HG03025 (cell line): ENCODE measurements around the gene TTBK2.
A peak's percentile ranks its signal among the peaks of the same experiment; 100 is the strongest.
"Not testable (repeated sequence)": the region's sequence is repeated elsewhere in the genome, so short reads cannot be mapped to it uniquely, and the experiment has no call there.

Source experiments
- ATAC-seq: cut with Tn5 transposase; IDR thresholded peaks from one replicate; pipeline ENCODE4 v1.9.1; 2021; ENCODE audit warnings: mild to moderate bottlenecking, moderate library complexity; ENCODE audit not compliant: unreplicated experiment, low FRiP score

TTBK2 gene

DNA sequence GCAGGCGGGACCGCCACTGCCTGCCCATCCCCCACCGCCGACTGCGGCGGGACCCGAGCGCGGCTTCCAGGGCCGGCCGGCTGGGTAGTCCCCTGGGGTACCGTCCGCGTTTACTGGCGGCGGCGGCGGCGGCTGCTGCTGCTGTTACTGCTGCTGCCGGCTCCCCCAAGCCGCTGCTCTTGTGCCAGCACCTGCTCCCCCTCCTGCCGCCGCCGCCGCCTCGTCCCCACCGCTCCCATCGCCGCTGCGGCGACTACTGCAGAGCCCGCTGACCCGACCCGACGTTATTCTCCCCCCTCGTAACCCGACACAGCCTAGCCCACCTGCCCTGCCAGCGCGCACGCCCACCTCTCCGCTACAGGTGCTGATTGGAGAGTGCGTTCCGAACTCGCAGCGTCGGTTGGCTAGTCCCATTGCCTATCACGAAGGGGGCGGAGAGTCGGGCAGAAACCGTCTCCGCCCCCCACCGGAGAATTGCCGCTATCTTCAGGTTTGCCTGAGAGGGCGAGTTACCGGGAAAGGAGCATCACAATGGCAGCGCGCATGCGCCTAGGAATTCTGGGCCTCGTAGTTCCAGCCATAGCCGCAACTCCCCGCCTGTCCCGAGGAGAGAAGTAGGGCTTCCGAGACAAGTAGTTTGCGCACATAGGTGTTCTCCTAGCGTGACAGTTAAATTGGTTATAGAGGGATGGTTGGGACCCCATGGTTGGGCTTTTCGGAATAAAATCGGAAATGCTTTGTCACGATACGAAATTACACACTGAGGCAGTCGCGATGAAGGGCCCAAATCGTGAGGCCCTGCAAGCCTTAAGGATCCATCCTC is at the start of gene TTBK2:
TTBK2 (minus strand) TSS at position 260 of the 823 bp plus-strand sequence. CDS start 42,161 bp downstream, outside the sequence.
- peak; percentile 93 for ATAC-seq

DNA sequence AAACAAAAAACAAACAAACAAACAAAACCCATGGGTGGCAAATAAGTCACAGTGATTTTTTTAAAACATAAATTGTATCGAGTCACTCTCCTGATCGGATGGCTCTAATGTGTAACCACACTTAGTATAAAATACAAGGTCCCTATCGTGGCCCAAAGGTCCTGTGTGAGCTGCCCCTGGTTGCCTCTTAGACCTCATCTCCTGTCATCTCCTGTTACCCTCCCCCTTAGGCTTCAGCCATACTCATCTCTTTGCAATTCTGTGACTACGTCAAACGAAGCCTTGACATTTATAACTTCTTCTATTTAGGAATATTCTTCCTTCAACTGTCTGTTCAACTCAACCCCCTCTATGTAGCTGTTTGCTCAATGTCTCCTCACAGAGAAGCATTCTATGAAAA is 43.9 kb upstream of the TTBK2 start:
- no peak for ATAC-seq

DNA sequence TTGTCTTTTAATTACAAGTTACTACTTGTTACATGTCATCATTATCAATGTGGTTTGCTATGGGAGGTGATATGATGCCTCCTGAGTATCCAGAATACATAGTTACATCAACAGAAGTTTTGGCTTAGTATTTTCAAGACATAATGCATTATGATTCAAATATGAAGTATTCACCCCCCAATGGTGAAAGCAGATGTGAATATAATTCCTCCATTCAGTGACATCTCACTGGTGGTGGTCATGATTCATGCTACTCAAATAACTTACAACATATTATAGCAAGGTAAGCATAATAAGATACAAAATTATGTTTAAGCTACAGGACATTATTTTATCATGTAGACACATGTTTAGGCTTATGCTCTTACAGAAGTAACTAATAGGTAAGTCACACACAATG is 34.9 kb upstream of the TTBK2 start:
- ATAC-seq: no peak

GRCh38 chr15:42954291-42954690 is 33.7 kb upstream of the TTBK2 start:
- ATAC-seq: no peak

DNA sequence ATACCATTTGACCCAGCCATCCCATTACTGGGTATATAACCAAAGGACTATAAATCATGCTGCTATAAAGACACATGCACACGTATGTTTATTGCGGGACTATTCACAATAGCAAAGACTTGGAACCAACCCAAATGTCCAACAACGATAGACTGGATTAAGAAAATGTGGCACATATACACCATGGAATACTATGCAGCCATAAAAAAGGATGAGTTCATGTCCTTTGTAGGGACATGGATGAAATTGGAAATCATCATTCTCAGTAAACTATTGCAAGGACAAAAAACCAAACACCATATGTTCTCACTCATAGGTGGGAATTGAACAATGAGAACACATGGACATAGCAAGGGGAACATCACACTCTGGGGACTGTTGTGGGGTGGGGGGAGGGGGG is 28.3 kb upstream of the TTBK2 start:
- ATAC-seq: not testable (repeated sequence)

- ATAC-seq: no peak
Measured at GRCh38 chr15:42940527-42940926, 19.9 kb upstream of the TTBK2 start.

DNA sequence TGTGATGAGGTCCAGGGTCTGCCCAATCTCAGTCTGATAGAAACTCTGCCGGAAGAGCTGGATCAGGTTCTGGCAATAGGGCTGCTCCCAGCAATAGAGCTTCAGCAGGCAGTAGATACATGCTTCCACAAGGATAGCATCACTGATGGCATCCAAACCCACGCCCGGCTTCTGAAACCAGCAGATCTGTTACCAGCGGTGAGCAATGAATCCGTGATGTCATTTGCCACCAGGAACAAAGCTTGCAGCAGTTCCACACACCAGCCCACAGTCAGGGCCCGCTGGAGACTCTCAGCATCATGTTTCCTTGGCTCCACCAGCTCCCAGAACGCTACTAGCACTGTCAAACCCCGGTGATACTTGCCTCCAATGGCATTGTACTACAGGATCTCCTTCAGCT is 19.3 kb upstream of the TTBK2 start:
- no peak for ATAC-seq

DNA sequence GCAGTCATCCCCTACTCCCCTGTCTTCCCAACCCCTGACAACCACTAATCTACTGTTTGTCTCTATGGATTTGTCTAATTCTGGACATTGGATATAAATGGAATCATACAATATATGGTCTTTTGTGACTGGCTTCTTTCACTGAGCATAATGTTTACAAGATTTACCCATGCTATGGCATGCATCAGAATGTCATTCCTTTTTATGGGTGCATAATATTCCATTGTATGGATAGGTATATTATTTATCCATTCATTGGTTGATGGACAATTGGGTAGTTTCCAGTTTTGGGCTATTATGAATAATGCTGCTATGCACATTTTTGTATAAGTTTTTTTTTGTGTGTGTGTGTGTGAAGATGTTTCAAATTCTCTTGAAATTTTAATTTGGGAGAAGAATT is 16.6 kb upstream of the TTBK2 start:
- ATAC-seq: no peak

DNA sequence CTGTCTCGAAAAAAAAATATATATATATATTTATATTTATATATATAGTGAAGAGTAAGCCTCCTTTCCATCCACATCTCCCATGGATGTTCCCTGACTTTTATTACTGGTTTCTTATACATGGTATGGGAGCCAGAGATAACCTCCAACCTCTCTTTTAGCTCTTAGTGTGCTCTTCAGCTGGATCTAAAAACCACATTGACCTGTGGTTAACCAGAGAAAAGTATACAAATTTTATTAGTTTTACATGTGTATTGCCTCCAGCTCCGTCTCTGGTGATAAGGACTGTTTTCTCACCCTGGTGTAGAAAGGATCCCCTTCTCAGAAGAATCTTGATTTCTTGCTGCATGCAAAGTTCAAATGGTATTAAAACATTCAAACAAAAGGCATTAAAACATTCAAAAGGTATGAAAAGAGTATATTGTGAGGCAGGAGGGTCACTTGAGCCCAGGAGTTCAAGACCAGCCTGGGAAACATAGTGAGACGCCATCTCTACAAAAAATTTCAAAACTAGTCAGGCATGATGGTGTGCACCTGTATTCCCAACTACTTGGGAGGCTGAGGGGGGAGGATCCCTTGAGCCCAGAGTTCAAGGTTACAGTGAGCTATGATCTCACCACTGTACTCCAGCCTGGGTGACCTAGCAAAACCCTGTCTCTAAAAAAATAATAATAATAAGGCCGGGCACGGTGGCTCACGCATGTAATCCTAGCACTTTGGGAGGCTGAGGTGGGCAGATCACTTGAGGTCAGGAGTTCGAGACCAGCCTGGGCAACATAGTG is 13.5 kb upstream of the TTBK2 start:
- no peak for ATAC-seq

DNA sequence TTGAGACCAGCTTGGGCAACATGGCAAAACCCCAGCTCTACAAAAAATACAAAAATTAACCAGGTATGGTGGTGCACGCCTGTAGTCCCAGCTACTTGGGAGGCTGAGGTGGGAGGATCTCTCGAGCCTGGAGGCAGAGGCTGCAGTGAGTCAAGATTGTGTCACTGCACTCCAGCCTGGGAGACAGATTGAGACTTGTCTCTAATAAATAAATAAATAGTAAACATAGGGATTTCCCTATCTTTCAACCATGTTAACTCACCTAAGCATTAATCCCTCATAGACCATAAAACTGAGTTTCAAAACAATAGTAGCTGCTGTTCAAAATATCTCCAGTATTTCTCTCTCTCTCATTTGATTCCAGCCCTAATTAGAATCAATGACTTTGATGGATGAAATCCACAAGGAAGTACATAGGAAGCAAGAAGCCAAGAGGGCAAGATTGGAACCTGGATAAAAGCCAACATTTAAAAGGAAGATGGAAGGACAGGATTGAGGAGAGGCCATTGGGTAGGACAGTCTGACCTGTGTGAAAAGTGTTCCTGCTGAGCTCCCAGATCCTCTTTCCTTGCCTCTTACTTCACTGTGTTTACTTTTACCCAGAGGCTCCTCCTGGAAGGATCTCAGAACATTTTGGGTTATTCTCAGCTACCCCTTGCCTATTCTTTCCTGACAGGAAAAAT is 12.4 kb upstream of the TTBK2 start:
- no peak for ATAC-seq

DNA sequence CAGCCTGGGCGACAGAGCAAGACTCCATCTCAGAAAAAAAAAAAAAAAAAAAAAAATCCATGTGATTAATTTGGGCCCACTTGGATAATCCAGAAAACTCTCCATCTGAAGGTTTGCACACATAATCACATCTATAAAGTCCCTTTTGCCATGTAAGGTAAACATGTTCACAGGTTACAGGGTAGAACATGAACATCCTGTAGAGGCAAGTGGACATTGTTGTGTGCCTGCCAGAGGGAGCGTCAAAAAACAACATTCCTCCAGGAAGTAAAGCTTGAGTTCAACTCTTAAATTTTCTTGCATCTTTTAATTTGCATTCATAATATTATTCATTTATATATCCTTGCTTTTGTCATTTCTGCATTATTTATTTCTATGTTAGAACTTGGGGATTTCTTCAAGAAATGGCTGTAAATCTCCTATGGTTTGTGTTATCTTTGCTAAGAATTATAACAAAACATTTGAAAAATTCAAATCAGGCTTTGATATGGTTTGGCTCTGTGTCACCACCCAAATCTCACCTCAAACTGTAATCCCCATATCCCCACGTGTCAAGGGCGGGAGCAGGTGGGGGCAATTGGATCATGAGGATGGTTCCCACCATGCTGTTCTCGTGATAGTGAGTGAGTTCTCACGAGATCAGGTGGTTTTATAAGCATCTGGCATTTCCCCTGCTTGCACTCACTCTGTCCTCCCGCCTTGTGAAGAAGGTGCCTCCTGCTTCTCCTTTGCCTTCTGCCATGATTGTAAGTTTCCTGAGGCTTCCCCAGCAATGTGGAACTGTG is 11.3 kb upstream of the TTBK2 start:
- no peak for ATAC-seq

- no peak for ATAC-seq
Measured at GRCh38 chr15:42929306-42929848, 8.8 kb upstream of the TTBK2 start.

DNA sequence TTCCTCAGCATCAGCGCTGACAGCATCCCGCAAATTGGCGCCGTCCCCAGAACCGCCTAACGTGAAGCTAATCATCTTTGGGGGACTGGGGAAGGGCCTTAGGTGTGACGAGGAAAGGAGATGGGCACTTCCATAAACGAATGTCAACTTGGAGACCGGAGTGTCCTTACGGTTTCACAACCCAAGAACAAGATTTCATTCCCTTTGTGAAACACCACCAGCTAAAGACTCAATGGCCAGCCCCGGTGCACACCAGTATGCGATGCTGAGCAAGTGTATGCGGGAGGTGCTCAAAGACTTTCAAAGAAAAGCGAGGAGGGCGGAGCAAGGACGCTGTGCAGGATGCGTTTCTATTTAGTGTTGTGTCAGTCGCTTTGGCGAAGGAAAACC is 759 bp upstream of the TTBK2 start:
- no peak for ATAC-seq

DNA sequence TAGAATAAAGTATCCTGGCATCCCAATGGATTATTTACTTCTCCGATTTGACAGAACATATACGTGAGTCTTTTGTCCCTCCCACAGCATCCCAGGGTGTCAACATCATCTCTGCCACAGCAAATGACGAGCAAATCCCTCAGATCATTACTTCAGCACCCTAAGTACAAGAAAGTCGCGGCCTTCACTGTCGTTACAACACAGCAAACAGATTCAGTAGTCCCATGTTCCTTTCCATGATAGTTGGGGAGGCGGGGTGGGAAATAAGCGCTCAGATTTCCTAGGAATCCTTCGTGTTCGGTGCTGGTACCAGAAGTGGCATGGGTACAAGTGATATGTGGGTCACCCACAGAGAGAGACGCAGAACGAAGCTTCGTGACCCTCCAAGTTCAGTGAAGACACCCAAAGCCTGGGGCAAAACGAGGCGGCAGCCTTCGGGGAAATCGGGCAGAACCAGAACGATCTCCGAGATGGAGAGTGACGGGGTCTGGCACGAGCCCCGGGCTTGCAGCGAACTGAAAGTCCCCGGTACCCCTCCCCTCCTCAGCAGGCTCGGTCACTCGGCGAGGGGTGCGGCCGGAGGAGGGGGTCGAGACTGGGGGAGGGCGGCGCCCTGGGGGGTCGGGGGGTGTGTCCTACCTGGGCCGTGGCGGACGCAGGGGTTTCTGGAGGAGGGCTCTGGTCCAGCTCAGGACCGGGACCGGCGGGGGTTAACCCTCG is 619 bp downstream of the TTBK2 start:
- ATAC-seq: peak; percentile 31

DNA sequence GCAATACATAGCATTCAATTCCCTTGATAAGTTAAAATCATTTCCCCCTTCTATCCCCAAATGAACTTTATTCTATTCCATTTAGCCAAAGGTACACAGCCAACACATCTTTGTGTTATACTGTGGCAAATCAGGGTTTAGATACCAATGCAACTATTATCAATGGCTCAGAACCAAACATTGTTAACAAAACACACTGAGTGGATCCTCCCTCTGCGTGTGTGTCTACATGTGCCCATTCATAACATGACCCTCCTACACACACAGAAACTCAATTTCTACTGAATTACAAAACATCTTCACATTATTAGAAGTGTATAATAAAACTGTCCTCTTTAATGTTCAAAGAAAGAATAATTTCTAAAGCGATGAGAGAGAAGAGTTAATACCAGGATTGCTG is 1.3 kb downstream of the TTBK2 start:
- no peak for ATAC-seq

DNA sequence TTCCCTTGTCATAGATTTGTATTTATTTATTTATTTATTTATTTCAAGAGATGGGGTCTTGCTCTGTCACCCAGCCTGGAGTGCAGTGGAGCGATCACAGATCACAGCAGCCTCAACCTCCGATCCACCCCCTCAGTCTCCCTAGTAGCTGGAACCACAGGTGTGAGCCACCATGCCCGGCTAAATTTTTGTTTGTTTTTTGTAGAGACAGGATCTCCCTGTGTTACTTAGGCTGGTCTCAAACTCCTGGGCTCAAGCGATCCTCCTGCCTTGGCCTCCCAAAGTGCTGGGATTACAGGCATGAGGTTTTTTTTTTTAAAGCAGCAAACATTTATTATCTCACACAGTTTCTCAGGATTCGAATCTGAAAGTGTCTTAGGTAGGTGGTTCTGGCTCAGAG is 2.5 kb downstream of the TTBK2 start:
- no peak for ATAC-seq

DNA sequence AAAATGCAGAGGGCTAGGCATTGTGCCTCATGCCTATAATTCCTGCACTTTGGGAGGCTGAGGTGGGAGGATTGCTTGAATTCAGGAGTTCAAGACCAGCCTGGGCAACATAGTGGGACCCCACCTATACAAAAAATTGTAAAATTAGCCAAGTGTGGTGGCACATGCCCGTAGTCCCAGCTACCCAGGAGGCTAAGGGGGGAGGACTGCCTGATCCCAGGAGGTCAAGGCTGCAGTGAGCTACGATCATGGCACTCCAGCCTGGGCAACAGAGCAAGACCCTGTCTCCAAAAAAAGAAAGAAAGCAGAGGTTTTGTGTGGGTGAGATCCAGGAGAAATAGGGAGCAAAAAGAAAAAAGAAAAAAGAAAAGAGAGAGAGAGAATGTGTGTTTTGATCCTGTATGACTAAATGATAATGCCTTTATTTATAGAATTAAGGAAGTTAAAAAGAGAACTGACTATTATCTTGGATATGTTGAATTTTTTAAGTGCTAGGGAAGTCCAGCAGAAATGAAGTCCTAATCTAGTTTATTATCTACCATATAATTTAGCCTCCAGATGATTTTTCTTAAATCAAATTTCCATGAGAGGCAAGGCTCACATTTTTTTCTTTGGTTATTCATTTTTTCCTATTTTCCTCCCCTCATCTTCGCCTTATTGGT is 4.8 kb downstream of the TTBK2 start:
- no peak for ATAC-seq

DNA sequence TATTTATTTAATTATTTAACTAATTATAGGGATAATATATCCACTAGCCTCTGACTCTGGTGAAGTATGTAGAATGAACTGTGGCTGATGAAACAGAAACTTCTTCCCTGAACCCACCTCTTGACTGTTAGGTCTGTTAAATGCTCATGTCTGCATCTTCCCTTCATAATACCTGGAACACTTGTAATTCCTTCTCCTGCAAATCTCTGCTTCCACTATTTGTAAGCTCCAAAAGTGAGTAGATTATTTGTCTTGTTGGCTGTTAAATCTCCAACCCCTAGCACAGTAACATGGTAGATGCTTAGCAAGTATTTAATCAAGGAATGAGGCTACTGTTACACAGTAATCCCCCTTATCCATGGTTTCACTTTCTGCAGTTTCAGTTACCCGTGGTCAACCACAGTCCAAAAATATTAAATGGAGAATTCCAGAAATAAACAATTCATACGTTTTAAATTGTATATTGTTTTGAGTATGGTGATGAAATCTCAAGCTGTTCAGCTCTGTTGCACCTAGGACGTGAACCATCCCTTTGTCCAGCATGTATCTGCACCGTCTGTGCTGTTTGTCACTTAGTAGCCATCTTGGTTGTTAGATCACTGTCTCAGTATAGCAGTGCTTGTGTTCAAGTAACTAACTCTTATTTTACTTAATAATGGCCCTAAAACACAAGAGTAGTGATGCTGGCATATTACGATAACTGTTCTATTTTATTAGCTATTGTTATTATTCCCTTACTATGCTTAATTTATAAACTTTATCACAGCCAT is 5.7 kb downstream of the TTBK2 start:
- no peak for ATAC-seq
